ACC112 (cell line): ENCODE data around the gene NAV2.

Source experiments
- H2AFZ ChIP-seq: fragments of 200-600 bp; sonication (generic); one replicate; pipeline ENCODE4 v1.6.0; 2017; ENCODE audit warnings: antibody characterized with exemption, low read length; ENCODE audit not compliant: unreplicated experiment
- H3K27ac ChIP-seq: fragments of 200-600 bp; sonication (generic); 2 replicates; pipeline ENCODE4 v1.5.1; 2014; ENCODE audit warnings: low read depth, mild to moderate bottlenecking, antibody characterized with exemption, low read length, moderate library complexity
- H3K27me3 ChIP-seq: fragments of 200-600 bp; sonication (generic); 2 replicates; pipeline ENCODE4 v1.6.1; 2014; ENCODE audit warnings: mild to moderate bottlenecking, antibody characterized with exemption, low read length, moderate library complexity, mixed read lengths; ENCODE audit not compliant: insufficient read depth
- H3K36me3 ChIP-seq: fragments of 200-600 bp; sonication (generic); 2 replicates; pipeline ENCODE4 v1.6.1; 2016; ENCODE audit warnings: mild to moderate bottlenecking, antibody characterized with exemption, low read length, moderate library complexity, mixed read lengths; ENCODE audit not compliant: insufficient read depth
- H3K4me1 ChIP-seq: fragments of 200-600 bp; sonication (generic); one replicate; pipeline ENCODE4 v1.6.1; 2016; ENCODE audit warnings: low read length, mixed read lengths; ENCODE audit not compliant: insufficient read depth, unreplicated experiment, control insufficient read depth
- H3K4me3 ChIP-seq: fragments of 200-600 bp; sonication (generic); 2 replicates; pipeline ENCODE4 v1.5.1; 2014; ENCODE audit warnings: mild to moderate bottlenecking, low read depth, low read length
- H3K79me2 ChIP-seq: fragments of 200-600 bp; sonication (generic); one replicate; pipeline ENCODE4 v1.6.0; 2016; ENCODE audit warnings: low read length; ENCODE audit not compliant: control insufficient read depth, unreplicated experiment, insufficient read depth

Gene NAV2

DNA sequence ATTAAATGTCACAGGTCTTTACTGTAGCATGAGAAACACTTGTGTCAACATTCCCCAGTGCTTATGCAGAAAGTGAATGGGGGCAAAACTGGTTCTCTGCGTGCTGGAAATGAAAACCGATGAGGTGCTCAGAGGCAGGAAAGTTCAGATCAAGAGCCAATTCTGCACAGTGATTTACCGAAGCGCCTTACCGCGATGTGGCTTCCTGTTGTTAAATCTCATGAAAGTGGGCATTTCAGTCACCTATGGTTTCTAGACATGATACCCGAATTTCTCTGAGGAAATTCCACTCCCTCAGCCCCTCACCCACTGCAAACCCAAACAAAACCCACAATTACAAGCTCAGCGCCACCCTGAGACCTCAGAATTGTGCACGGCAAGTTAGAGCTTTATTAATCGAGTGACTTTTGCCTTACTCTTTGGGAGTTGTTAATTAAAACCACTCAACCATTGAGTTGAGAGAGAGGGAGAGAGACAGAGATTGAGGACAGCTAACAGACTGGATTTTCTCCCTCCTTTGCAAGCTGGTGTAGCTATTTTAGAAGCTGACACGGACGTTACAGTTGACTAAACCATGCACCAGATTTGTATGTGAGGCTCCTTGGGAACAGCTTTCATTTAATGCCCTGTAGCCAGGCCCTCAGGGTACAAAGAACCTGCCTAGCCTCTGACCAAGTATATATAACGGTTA, 251.2 kb downstream of the NAV2 start:
- Histone ChIP-seq H3K4me3 (no peak overlapping the region), H3K4me1 (peaks cover 12% of the 10 kb centered on the region), H2AFZ (no peak overlapping the region), H3K27me3 (no peaks in the 10 kb centered on the region), H3K79me2 (peaks cover 39% of the 10 kb centered on the region), H3K27ac (peak overlapping the region; percentile 83; the same call in 1 of the 2 replicates), H3K36me3 (peaks cover 55% of the 10 kb centered on the region)

DNA sequence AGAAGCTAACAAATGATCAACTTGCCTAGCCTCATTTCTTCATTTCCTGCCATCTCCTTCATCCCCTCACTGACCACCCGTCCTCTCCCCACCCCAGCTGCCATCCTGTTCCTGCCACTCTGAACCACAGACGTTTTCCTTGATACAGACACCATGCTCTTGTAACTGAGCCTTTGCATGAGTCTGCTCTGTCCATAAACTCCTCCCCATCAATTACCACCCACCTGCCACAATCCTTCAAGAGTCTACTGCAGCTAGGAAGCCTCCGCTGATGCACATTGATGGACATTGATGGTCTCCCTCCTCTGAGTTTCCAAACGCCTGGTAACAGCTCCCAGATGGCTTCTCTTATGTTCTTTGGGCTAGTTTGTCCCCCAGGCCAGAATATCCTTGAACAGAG, 253.8 kb downstream of the NAV2 start:
- peaks cover 48% of the 10 kb centered on the region for H3K36me3 ChIP-seq
- no peak overlapping the region for H2AFZ ChIP-seq
- no peak overlapping the region for H3K27ac ChIP-seq
- H3K79me2 ChIP-seq, result peaks cover 46% of the 10 kb centered on the region
- no peak overlapping the region for H3K4me3 ChIP-seq
- no peaks in the 10 kb centered on the region for H3K27me3 ChIP-seq
- peaks cover 12% of the 10 kb centered on the region for H3K4me1 ChIP-seq

DNA sequence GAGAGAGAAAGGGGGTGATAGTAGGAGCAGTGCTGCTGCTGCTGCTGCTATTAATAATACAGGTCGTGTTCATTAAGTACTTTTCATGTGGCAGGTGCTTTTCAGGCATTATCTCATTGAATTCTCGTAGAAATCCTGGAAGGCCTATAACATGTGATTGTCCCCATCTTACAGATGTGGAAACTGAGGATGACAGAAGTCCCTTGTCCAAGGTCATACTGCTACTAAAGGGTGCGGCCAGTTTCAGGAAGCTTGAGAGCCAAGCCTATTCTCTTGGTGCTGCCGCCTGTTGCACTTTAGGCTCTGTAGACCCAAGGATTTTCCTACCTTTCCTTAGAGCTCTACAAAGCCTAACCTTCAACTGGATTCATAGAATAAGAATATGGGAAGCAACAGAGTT, 254.3 kb downstream of the NAV2 start:
- peaks cover 43% of the 10 kb centered on the region for H3K36me3 ChIP-seq
- H2AFZ ChIP-seq, result no peak overlapping the region
- no peak overlapping the region for H3K27ac ChIP-seq
- no peak overlapping the region for H3K4me3 ChIP-seq
- H3K4me1 ChIP-seq, result peaks cover 9% of the 10 kb centered on the region
- H3K27me3 ChIP-seq, result no peaks in the 10 kb centered on the region
- peaks cover 47% of the 10 kb centered on the region for H3K79me2 ChIP-seq

DNA sequence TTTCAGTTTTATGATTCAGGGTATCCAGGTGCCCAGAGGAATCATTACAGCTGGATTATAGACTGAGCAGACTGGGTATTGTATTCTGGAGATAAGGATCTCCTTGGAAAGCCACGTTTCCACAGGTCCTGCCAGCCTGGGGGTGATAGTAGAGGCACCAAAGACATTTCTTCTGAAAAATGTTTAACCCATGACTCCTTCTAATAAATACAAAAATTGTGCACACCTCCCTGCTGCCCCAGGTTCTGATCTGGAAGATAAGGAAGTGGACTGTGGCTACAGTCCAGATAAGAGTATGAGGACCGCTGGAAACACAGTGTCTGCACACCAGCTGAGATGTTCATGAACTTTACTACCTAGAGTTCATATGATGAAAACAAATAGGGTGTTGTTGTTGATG, 255.2 kb downstream of the NAV2 start:
- Histone ChIP-seq H3K27ac (no peak overlapping the region), H3K36me3 (peaks cover 38% of the 10 kb centered on the region), H2AFZ (no peak overlapping the region), H3K79me2 (peaks cover 56% of the 10 kb centered on the region), H3K4me1 (peaks cover under 1% of the 10 kb centered on the region), H3K27me3 (no peaks in the 10 kb centered on the region), H3K4me3 (no peak overlapping the region)

DNA sequence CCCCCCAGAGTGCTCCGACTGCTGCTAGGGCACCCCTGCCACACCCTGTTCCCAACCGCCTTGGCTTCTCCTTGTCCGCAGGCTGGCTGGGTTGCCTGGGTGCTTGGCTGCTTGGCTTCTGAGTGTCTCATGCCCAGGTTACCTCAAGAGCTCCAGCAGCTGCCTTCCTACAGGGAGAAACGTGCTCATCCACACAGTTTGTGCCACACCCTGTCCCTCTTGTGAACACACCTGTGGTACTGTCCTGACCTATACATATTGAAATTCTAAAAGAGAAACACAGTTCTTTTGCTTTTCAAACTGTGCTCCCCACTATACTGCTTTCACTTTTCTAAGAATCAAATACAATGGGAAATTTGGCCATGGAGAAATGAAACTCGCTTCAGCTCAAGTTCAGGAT, 256.2 kb downstream of the NAV2 start:
- H3K36me3 ChIP-seq, result peaks cover 34% of the 10 kb centered on the region; the same call in 1 of the 2 replicates
- peaks cover 65% of the 10 kb centered on the region for H3K79me2 ChIP-seq
- H3K4me1 ChIP-seq, result no peaks in the 10 kb centered on the region
- no peaks in the 10 kb centered on the region for H3K27me3 ChIP-seq
- H3K27ac ChIP-seq, result no peak overlapping the region
- no peak overlapping the region for H3K4me3 ChIP-seq
- H2AFZ ChIP-seq, result no peak overlapping the region

DNA sequence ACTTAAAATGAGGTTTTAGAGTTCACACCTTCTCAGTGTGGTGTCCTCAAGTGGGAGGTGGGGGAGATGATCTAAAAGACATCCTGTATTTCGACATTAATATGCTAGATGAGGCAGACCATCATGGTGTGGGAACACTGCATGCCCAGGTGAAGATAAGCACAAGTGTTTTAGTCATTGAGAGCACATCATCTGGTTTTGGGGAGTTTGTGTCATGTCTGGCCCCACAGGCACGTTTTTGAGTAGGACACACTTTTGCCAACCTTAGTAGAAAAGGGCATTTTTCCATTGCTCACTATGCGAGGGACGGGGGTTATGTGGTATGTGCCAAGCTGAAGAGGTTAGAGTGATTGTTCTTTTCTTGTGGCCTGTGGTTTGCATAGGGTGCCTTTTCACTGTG, 258.3 kb downstream of the NAV2 start:
- H3K4me3 ChIP-seq, result no peak overlapping the region
- no peaks in the 10 kb centered on the region for H3K4me1 ChIP-seq
- H2AFZ ChIP-seq, result no peak overlapping the region
- no peak overlapping the region for H3K27ac ChIP-seq
- peaks cover 69% of the 10 kb centered on the region for H3K79me2 ChIP-seq
- no peaks in the 10 kb centered on the region for H3K27me3 ChIP-seq
- H3K36me3 ChIP-seq, result peaks cover 31% of the 10 kb centered on the region; the same call in 1 of the 2 replicates

DNA sequence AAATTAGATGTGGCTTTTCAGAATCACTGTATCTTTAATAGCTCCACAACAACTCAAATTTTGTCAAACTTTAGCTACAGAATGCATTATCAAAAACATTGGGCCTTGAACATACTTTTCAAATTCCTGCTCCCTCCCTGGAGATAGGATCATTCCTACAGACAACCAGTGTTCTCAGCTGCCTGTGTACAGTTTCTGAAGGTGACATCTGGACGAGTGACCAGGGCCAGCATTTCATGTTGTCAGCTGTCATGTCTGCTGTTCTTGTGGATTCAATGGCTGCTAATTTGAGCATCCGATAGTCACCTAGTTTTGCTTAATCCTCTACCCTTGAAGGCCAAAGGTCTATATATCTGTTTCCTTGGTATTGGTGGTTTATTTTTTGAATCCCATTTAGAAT, 259.5 kb downstream of the NAV2 start:
- Histone ChIP-seq H3K27me3 (no peaks in the 10 kb centered on the region), H2AFZ (no peak overlapping the region), H3K4me1 (peaks cover 3% of the 10 kb centered on the region), H3K27ac (no peak overlapping the region), H3K4me3 (no peak overlapping the region), H3K36me3 (peaks cover 29% of the 10 kb centered on the region; the same call in 1 of the 2 replicates), H3K79me2 (peaks cover 73% of the 10 kb centered on the region)

DNA sequence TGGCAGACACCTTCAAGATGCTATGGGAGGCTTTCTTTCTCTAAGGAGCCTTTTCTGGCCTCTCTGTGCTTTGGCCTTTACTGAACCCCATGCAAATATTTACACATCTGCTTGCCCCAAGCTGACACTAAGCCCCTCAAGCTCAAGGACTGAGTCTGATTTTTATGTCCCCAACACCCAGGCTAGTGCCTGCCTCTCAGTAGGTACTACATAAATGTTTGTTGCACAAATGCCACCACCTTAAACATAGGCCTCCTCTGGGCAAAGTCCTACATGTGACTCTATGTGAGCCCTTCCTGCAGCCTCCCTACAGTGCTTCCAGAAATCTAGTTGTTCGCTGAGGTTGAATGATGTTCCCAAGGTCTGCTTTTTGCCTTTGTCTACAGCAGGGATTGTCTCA, 260.0 kb downstream of the NAV2 start:
- Histone ChIP-seq H3K36me3 (peaks cover 28% of the 10 kb centered on the region; the same call in 1 of the 2 replicates), H3K27ac (no peak overlapping the region), H2AFZ (no peak overlapping the region), H3K4me3 (no peak overlapping the region), H3K79me2 (peaks cover 75% of the 10 kb centered on the region), H3K27me3 (no peaks in the 10 kb centered on the region), H3K4me1 (peaks cover 9% of the 10 kb centered on the region)

DNA sequence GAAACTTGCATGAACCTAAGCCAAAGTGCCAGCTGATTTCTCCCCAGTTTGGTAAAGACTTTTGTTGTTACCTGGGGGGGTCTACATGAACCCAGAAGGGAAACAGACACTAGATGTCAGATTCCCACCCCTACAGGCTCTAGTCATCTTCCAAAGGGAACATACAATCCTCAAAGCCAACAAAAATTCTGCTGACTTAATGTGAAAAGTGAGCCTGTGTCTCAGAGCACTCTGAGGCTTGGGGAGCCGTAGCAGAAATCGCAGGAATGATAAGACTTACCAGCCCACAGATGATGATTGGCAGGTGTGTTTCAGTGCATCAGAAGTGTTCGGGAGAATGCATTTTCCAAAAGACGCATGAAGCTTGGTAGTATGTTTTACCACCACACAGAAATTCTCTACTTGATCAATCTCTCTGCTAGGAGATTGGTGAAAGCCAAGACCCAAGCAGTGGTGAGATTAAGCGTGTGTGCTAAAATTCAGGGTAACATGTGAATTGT, 260.5 kb downstream of the NAV2 start:
- Histone ChIP-seq H3K4me1 (peaks cover 14% of the 10 kb centered on the region), H3K27ac (no peak overlapping the region), H2AFZ (no peak overlapping the region), H3K36me3 (peaks cover 25% of the 10 kb centered on the region; the same call in 1 of the 2 replicates), H3K79me2 (peaks cover 72% of the 10 kb centered on the region), H3K27me3 (no peaks in the 10 kb centered on the region), H3K4me3 (no peak overlapping the region)

DNA sequence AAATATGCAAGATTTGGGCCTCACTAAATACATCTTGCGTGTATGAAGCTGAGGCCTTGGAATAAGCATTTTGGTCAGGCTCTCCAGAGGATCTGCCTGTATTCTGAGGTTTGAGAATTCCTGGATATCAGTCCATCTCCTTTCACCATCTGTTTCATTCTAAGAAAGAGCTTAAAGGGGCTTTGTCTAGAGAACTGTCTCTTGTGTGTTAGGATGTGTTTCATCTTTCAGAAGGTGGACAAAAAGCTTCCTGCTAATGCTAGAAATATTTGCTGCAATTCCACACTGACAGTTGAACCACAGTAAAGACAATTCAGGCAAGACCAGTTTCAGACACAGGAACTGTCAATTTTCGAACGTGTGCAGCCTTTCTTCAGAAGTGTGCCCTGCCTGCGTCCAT, 262.2 kb downstream of the NAV2 start:
- Histone ChIP-seq H3K27me3 (no peaks in the 10 kb centered on the region), H3K4me1 (peaks cover 31% of the 10 kb centered on the region), H3K27ac (no peak overlapping the region), H3K79me2 (peaks cover 71% of the 10 kb centered on the region), H3K4me3 (no peak overlapping the region), H2AFZ (no peak overlapping the region), H3K36me3 (peaks cover 21% of the 10 kb centered on the region; the same call in 1 of the 2 replicates)

DNA sequence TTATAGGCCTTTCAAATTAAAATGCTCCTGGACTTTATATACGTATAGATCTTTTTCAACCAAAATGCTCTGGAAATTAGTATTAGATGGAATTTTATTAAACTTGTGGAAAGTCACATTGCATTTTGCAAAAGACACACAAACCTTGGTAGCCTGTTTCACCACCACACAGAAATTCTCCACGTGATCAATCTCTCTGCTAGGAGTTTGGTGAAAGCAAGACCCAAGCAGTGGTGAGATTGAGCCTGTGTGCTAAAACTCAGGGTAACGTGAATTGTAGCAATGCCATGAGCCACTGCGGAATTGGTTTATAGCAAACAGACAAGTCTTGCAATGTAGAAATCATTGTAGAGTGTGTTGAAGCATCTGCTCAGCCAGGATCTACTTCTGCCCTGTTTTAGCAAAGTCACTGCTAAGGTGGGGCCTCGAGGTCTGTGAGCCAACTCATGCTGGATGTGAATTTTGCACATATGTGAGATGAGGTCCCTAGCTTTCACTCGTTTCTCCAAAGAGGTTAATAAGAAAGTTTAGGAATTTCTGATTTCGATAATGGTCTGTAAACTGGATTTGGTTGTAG, 262.9 kb downstream of the NAV2 start:
- no peak overlapping the region for H3K4me3 ChIP-seq
- no peaks in the 10 kb centered on the region for H3K27me3 ChIP-seq
- no peak overlapping the region for H2AFZ ChIP-seq
- H3K79me2 ChIP-seq, result peaks cover 72% of the 10 kb centered on the region
- peaks cover 27% of the 10 kb centered on the region; the same call in 1 of the 2 replicates for H3K36me3 ChIP-seq
- no peak overlapping the region for H3K27ac ChIP-seq
- peaks cover 37% of the 10 kb centered on the region for H3K4me1 ChIP-seq
